K562 (cell line): ENCODE measurements around the gene TMEM203. TPM values are rescaled to one million over a fixed set of nuclear protein-coding genes. Genes with fewer than 3 reads are reported as not detected.

Experiments
- CBFA2T3 ChIP-seq: fragments of 450-650 bp; IDR thresholded peaks from 2 replicates; pipeline ENCODE4 v1.6.1; 2017
- ESRRA ChIP-seq: fragments of 450-650 bp; IDR thresholded peaks from 2 replicates; pipeline ENCODE4 v1.6.1; 2014; ENCODE audit warnings: low read depth, mild to moderate bottlenecking, moderate library complexity, borderline replicate concordance
- FOXJ3 ChIP-seq: sonication (generic); formaldehyde crosslinking; IDR thresholded peaks from 2 replicates; pipeline ENCODE4 v1.4.0; 2020; ENCODE audit warnings: mild to moderate bottlenecking, missing genetic modification reagents
- HDAC1 ChIP-seq, 2 experiments: fragments of 450-650 bp; IDR thresholded peaks; 2 replicates each; pipeline ENCODE4 v1.6.1; 2016 to 2017; ENCODE audit warnings: inconsistent platforms in 1 of 2, mild to moderate bottlenecking in 1 of 2, moderate library complexity in 1 of 2
- HDAC2 ChIP-seq: fragments of 450-650 bp; IDR thresholded peaks from 2 replicates; pipeline ENCODE4 v1.6.1; 2016; ENCODE audit warnings: mild to moderate bottlenecking
- HDAC8 ChIP-seq: fragments of 450-650 bp; IDR thresholded peaks from 2 replicates; pipeline ENCODE4 v1.6.1; 2016; ENCODE audit warnings: mild to moderate bottlenecking, missing genetic modification characterization, moderate library complexity, missing compliant biosample characterization
- HEY1 ChIP-seq: fragments of 250-450 bp; sonication (Bioruptor Pico); IDR thresholded peaks from 2 replicates; pipeline ENCODE4 v1.5.0; 2020; ENCODE audit warnings: mild to moderate bottlenecking, moderate library complexity, borderline replicate concordance
- MTA1 ChIP-seq: fragments of 450-650 bp; IDR thresholded peaks from 2 replicates; pipeline ENCODE4 v1.6.1; 2017; ENCODE audit warnings: borderline replicate concordance
- MXI1 ChIP-seq: IDR thresholded peaks from 2 replicates; pipeline ENCODE4 v1.6.1; 2011; ENCODE audit warnings: low read depth, mild to moderate bottlenecking, improper control_type of control experiment, low read length
- NCOR1 ChIP-seq: fragments of 450-650 bp; IDR thresholded peaks from 2 replicates; pipeline ENCODE4 v1.6.1; 2016; ENCODE audit warnings: mild to moderate bottlenecking, moderate library complexity
- PATZ1 ChIP-seq: fragments of 250-450 bp; sonication (Bioruptor Pico); IDR thresholded peaks from 2 replicates; pipeline ENCODE4 v1.5.0; 2020; ENCODE audit warnings: mild to moderate bottlenecking, borderline replicate concordance
- POLR3A ChIP-seq: IDR thresholded peaks from 2 replicates; pipeline ENCODE4 v1.6.1; 2011; ENCODE audit warnings: borderline replicate concordance, mild to moderate bottlenecking, moderate library complexity; ENCODE audit not compliant: insufficient read length, insufficient read depth; ENCODE audit errors: extremely low read depth
- PTRF ChIP-seq: fragments of 450-650 bp; IDR thresholded peaks from 2 replicates; pipeline ENCODE4 v1.6.1; 2016; ENCODE audit warnings: mild to moderate bottlenecking, missing genetic modification characterization, missing compliant biosample characterization
- RFX7 ChIP-seq: fragments of 250-450 bp; sonication (Bioruptor Pico); IDR thresholded peaks from 2 replicates; pipeline ENCODE4 v1.5.1; 2021; ENCODE audit warnings: mild to moderate bottlenecking
- SAFB2 ChIP-seq: fragments of 200-400 bp; formaldehyde crosslinking; IDR thresholded peaks from 2 replicates; pipeline ENCODE4 v1.6.1; 2018; ENCODE audit warnings: borderline replicate concordance, low read length, low read depth, moderate library complexity; ENCODE audit not compliant: severe bottlenecking
- SIRT6 ChIP-seq: IDR thresholded peaks from one replicate; pipeline ENCODE4 v1.6.1; 2012; ENCODE audit warnings: low read depth, mild to moderate bottlenecking, control low read depth, inconsistent platforms, low read length, moderate library complexity
- ZBTB2 ChIP-seq: fragments of 450-650 bp; IDR thresholded peaks from 2 replicates; pipeline ENCODE4 v1.6.1; 2016; ENCODE audit warnings: antibody characterized with exemption
- ZBTB33 ChIP-seq: sonication (generic); formaldehyde crosslinking; IDR thresholded peaks from 2 replicates; pipeline ENCODE4 v1.8.1; 2023; ENCODE audit warnings: mild to moderate bottlenecking, missing genetic modification reagents
- ZNF24 ChIP-seq: fragments of 450-650 bp; IDR thresholded peaks from 2 replicates; pipeline ENCODE4 v1.6.1; 2016
- ZNF316 ChIP-seq: fragments of 450-650 bp; IDR thresholded peaks from 2 replicates; pipeline ENCODE4 v1.6.1; 2016
- ZNF668 ChIP-seq: fragments of 250-450 bp; sonication (Bioruptor Pico); IDR thresholded peaks from 2 replicates; pipeline ENCODE4 v1.8.0; 2022; ENCODE audit warnings: mild to moderate bottlenecking, inconsistent platforms
- ZNF778 ChIP-seq: fragments of 450-650 bp; formaldehyde crosslinking; IDR thresholded peaks from 2 replicates; pipeline ENCODE4 v1.4.0; 2020; ENCODE audit warnings: mild to moderate bottlenecking, moderate library complexity
- polyA plus RNA-seq, 8 experiments: library from polyadenylated mRNA; depleted of rRNA in 4 of 8; stranded (reverse) in 5 of 8; unstranded in 3 of 8; fragments of >200 nt; fragmentation: Nextera tagmentation in 2 of 8; fragmentation: Illumina TruSeq in 1 of 8; extraction: Ambion mirVana in 2 of 8; extraction: Trizol in 1 of 8; gene quantifications; 2 replicates each; pipeline versions ENCODE4 v1.2.1 to v1.2.3, GENCODE V29; 2011 to 2014; ENCODE audit warnings: inconsistent platforms in 1 of 8, missing spikeins in 1 of 8
- total RNA-seq, 7 experiments: library from RNA; depleted of rRNA in 6 of 7; stranded (reverse); fragments of >200 nt in 6 of 7; fragmentation: Illumina TruSeq in 2 of 7; extraction: Trizol in 2 of 7; gene quantifications; 2 replicates each; pipeline versions ENCODE4 v1.2.1 to v1.2.3, GENCODE V29; 2011 to 2021; ENCODE audit warnings: low replicate concordance in 1 of 7
- TF ChIP-seq, protein P1 (sequence below): sonication (generic); formaldehyde crosslinking; IDR thresholded peaks from 2 replicates; pipeline ENCODE4 v1.8.0; 2022; ENCODE audit warnings: mild to moderate bottlenecking, missing genetic modification reagents
- TF ChIP-seq, protein P2 (sequence below): fragments of 450-650 bp; formaldehyde crosslinking; IDR thresholded peaks from 2 replicates; pipeline ENCODE4 v1.4.0; 2022; ENCODE audit warnings: mild to moderate bottlenecking, moderate library complexity

Gene TMEM203
- total and polyA plus RNA-seq, 9 of the 15 experiments (the other 6 are each of a cell fraction or from before 2014, with no cell fraction given), result 8.8 to 59.5 (median 37.6) TPM

DNA sequence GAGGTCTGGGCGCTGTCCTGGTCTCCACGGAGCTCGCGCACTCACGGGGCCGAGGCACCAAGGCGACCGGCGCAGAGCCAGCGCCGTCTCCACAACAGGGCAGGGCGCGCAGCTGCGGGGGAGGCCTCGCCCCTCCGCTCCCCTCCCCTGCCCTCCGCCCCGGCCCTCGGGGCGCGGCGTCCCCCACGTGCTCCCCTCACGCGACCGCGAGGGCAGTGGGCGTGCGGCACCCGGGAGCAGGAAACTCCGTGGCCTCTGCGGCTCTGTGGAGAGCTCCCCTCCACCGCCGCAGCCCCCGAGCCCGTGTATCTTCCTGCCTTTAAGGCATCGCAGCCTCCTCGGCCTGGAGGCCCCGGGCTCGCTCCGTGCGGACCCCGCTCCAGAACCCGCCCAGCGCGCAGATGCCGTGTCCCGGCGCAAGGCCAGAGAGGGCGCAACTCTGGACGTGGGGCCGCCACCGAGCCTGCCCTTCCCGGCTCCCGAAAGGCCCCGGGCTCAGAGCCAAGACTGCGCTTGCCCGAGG lies 34.9 kb upstream of the TMEM203 start (continued):
- no peak; the same call in 1 of the 2 replicates for TF ChIP-seq ZNF24
- TF ChIP-seq MTA1, result peak; percentile 75
- no peak for TF ChIP-seq ZNF778
- peak; percentile 82 for TF ChIP-seq HDAC8 (tag)
- no peak for TF ChIP-seq RFX7 (CRISPR knock-in tag)
- TF ChIP-seq SIRT6, result no peak
- no peak for TF ChIP-seq NCOR1
- TF ChIP-seq, protein P1, sequence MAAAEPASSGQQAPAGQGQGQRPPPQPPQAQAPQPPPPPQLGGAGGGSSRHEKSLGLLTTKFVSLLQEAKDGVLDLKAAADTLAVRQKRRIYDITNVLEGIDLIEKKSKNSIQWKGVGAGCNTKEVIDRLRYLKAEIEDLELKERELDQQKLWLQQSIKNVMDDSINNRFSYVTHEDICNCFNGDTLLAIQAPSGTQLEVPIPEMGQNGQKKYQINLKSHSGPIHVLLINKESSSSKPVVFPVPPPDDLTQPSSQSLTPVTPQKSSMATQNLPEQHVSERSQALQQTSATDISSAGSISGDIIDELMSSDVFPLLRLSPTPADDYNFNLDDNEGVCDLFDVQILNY, result no peak
- TF ChIP-seq CBFA2T3, result peak; percentile 36; the same call in 1 of the 2 replicates
- no peak for TF ChIP-seq MXI1
- TF ChIP-seq SAFB2, result no peak
- peak; percentile 77 for TF ChIP-seq ZBTB2
- TF ChIP-seq ZBTB33 (CRISPR knock-in tag), result no peak
- no peak for TF ChIP-seq PTRF (tag)
- peak; percentile 67; the same call in 1 of the 2 replicates for TF ChIP-seq ESRRA
- peak; percentile 65; the same call in 1 of the 2 replicates for TF ChIP-seq HDAC2
- no peak for TF ChIP-seq HEY1 (CRISPR knock-in tag)
- TF ChIP-seq ZNF316, result no peak
- TF ChIP-seq POLR3A, result no peak
- TF ChIP-seq FOXJ3 (CRISPR knock-in tag), result peak; percentile 65; the same call in 1 of the 2 replicates
- no peak for TF ChIP-seq ZNF668 (CRISPR knock-in tag)
- TF ChIP-seq PATZ1, result no peak
- TF ChIP-seq, protein P2, sequence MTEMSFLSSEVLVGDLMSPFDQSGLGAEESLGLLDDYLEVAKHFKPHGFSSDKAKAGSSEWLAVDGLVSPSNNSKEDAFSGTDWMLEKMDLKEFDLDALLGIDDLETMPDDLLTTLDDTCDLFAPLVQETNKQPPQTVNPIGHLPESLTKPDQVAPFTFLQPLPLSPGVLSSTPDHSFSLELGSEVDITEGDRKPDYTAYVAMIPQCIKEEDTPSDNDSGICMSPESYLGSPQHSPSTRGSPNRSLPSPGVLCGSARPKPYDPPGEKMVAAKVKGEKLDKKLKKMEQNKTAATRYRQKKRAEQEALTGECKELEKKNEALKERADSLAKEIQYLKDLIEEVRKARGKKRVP (CRISPR knock-in tag), result no peak
- TF ChIP-seq HDAC1 (IDR thresholded peaks at IDR 0.05), result peak in 1 of 2 experiments; percentile 97; a peak in 3 of 4 replicates
